ENCODE results near the gene NPHP4. TPM values are rescaled to one million over a fixed set of nuclear protein-coding genes. Genes with fewer than 3 reads are reported as not detected.

NPHP4 gene
- polyA plus RNA-seq, 1 of the 3 experiments (the other 2 are of a cell fraction) = 7.0 TPM

DNA sequence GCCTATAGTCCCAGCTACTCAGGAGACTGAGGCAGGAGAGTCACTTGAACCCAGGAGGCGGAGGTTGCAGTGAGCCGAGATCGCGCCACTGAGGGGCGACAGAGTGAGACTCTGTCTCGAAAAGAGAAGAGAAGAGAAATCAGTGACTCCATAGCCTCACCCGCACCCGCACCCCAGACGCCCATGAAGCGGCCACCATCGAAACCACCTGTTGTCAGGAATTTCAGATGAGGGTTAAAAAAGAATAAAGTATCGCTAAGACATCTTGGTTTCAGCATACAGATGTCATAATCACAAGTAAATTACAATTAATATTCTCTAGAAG, 47.4 kb downstream of the NPHP4 start:
- Histone ChIP-seq H3K27me3 (ENCODE audit: insufficient read depth) (no peaks in the 10 kb centered on the region), H3K27ac (ENCODE audit: low read depth in 2 of 2, low read length in 1 of 2) (no peak overlapping the region), H3K9me3 (no peaks in the 10 kb centered on the region), H3F3A (replicated peaks; ENCODE audit: insufficient read depth) (no peaks in the 10 kb centered on the region), H4K20me1 (ENCODE audit: insufficient read depth) (no peaks in the 10 kb centered on the region), H3K9me2 (no peaks in the 10 kb centered on the region), H3K36me3 (replicated peaks in 1 of 2; ENCODE audit: control insufficient read depth in 1 of 2, insufficient read depth in 2 of 2, low read length in 1 of 2) (peaks cover 0 to 22% of the 10 kb centered on the region in 2 experiments), H3K4me3 (ENCODE audit: low read depth in 2 of 2, low read length in 1 of 2) (no peak overlapping the region), H3K4me2 (no peak overlapping the region), H3K9ac (no peak overlapping the region), H3K79me2 (ENCODE audit: insufficient read depth) (no peaks in the 10 kb centered on the region), H2AFZ (ENCODE audit: low read depth) (no peak overlapping the region), H3K4me1 (ENCODE audit: control insufficient read depth in 1 of 2, insufficient read depth in 2 of 2, low read depth in 1 of 2, low read length in 1 of 2) (peaks cover 0 to 5% of the 10 kb centered on the region in 2 experiments; a peak in 1 of 4 replicates)
- CTCF ChIA-PET = no interaction called here
- no peak for DNase-seq
- POLR2A ChIA-PET = no interaction called here
- TF ChIP-seq FOSL2 (IDR thresholded peaks at IDR 0.05; ENCODE audit: borderline replicate concordance, low read depth) = no peak
- no peak for TF ChIP-seq POLR2AphosphoS5 (IDR thresholded peaks at IDR 0.05; ENCODE audit: low read depth, low read length)
- no peak for TF ChIP-seq RAD21 (IDR thresholded peaks at IDR 0.05; ENCODE audit: low read length)
- TF ChIP-seq, protein P1, sequence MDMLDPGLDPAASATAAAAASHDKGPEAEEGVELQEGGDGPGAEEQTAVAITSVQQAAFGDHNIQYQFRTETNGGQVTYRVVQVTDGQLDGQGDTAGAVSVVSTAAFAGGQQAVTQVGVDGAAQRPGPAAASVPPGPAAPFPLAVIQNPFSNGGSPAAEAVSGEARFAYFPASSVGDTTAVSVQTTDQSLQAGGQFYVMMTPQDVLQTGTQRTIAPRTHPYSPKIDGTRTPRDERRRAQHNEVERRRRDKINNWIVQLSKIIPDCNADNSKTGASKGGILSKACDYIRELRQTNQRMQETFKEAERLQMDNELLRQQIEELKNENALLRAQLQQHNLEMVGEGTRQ (IDR thresholded peaks at IDR 0.05; ENCODE audit: borderline replicate concordance, low read depth, low read length) = no peak
- TF ChIP-seq GATA2 (CRISPR knock-in tag; IDR thresholded peaks at IDR 0.05) = no peak
- TF ChIP-seq, protein P2, sequence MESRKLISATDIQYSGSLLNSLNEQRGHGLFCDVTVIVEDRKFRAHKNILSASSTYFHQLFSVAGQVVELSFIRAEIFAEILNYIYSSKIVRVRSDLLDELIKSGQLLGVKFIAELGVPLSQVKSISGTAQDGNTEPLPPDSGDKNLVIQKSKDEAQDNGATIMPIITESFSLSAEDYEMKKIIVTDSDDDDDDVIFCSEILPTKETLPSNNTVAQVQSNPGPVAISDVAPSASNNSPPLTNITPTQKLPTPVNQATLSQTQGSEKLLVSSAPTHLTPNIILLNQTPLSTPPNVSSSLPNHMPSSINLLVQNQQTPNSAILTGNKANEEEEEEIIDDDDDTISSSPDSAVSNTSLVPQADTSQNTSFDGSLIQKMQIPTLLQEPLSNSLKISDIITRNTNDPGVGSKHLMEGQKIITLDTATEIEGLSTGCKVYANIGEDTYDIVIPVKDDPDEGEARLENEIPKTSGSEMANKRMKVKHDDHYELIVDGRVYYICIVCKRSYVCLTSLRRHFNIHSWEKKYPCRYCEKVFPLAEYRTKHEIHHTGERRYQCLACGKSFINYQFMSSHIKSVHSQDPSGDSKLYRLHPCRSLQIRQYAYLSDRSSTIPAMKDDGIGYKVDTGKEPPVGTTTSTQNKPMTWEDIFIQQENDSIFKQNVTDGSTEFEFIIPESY (IDR thresholded peaks at IDR 0.05; ENCODE audit: borderline replicate concordance, low read depth) = no peak
- no peak for TF ChIP-seq TCF12 (IDR thresholded peaks at IDR 0.05)
- TF ChIP-seq, protein P3, sequence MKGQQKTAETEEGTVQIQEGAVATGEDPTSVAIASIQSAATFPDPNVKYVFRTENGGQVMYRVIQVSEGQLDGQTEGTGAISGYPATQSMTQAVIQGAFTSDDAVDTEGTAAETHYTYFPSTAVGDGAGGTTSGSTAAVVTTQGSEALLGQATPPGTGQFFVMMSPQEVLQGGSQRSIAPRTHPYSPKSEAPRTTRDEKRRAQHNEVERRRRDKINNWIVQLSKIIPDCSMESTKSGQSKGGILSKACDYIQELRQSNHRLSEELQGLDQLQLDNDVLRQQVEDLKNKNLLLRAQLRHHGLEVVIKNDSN (IDR thresholded peaks at IDR 0.05; ENCODE audit: borderline replicate concordance, low read depth) = no peak
- TF ChIP-seq, protein P4, sequence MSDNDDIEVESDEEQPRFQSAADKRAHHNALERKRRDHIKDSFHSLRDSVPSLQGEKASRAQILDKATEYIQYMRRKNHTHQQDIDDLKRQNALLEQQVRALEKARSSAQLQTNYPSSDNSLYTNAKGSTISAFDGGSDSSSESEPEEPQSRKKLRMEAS (IDR thresholded peaks at IDR 0.05; ENCODE audit: low read depth) = no peak
- TF ChIP-seq, protein P5, sequence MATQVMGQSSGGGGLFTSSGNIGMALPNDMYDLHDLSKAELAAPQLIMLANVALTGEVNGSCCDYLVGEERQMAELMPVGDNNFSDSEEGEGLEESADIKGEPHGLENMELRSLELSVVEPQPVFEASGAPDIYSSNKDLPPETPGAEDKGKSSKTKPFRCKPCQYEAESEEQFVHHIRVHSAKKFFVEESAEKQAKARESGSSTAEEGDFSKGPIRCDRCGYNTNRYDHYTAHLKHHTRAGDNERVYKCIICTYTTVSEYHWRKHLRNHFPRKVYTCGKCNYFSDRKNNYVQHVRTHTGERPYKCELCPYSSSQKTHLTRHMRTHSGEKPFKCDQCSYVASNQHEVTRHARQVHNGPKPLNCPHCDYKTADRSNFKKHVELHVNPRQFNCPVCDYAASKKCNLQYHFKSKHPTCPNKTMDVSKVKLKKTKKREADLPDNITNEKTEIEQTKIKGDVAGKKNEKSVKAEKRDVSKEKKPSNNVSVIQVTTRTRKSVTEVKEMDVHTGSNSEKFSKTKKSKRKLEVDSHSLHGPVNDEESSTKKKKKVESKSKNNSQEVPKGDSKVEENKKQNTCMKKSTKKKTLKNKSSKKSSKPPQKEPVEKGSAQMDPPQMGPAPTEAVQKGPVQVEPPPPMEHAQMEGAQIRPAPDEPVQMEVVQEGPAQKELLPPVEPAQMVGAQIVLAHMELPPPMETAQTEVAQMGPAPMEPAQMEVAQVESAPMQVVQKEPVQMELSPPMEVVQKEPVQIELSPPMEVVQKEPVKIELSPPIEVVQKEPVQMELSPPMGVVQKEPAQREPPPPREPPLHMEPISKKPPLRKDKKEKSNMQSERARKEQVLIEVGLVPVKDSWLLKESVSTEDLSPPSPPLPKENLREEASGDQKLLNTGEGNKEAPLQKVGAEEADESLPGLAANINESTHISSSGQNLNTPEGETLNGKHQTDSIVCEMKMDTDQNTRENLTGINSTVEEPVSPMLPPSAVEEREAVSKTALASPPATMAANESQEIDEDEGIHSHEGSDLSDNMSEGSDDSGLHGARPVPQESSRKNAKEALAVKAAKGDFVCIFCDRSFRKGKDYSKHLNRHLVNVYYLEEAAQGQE (IDR thresholded peaks at IDR 0.05; ENCODE audit: low read depth, low read length) = no peak
- TF ChIP-seq NFIC (IDR thresholded peaks at IDR 0.05; ENCODE audit: borderline replicate concordance) = no peak
- TF ChIP-seq TEAD4 (IDR thresholded peaks at IDR 0.05; ENCODE audit: borderline replicate concordance, insufficient read depth) = no peak
- no peak for TF ChIP-seq YY1 (IDR thresholded peaks at IDR 0.05; ENCODE audit: low read depth)
- no peak for TF ChIP-seq MEF2A (IDR thresholded peaks at IDR 0.05; ENCODE audit: borderline replicate concordance, low read depth)
- TF ChIP-seq RFX5 (IDR thresholded peaks at IDR 0.05; ENCODE audit: low read length) = no peak
- TF ChIP-seq JUND (IDR thresholded peaks at IDR 0.05) = no peak
- TF ChIP-seq ELF1 (IDR thresholded peaks at IDR 0.05) = no peak
- TF ChIP-seq TAF1 (IDR thresholded peaks at IDR 0.05; ENCODE audit: borderline replicate concordance, low read depth, low read length) = no peak
- no peak for TF ChIP-seq MXI1 (IDR thresholded peaks at IDR 0.05; ENCODE audit: low read depth, low read length)
- no peak for TF ChIP-seq FOXJ3 (CRISPR knock-in tag; IDR thresholded peaks at IDR 0.05)
- 93% methylated on average over 12 of the region's 12 CpGs for WGBS (ENCODE audit: low lambda C conversion rate)
